Ascending aorta (tissue), 2 donors: ENCODE data around the gene AOPEP. TPM values are rescaled to one million over a fixed set of nuclear protein-coding genes. Genes with fewer than 3 reads are reported as not detected.

ENCODE experiments used
- DNase-seq, 2 donors: peaks; one replicate each; pipeline ENCODE4 v3.0.0-alpha.2; 2019; ENCODE audit warnings: low spot score in 2 of 2
- H3K27ac ChIP-seq, 2 donors: fragments of 200-600 bp; sonication (generic); one replicate each; pipeline ENCODE4 v1.5.1; 2016 to 2017; ENCODE audit warnings: mild to moderate bottlenecking in 1 of 2
- H3K27me3 ChIP-seq: fragments of 200-600 bp; sonication (generic); one replicate; pipeline ENCODE4 v1.5.1; 2017
- H3K36me3 ChIP-seq, 2 donors: fragments of 200-600 bp; sonication (generic); one replicate each; pipeline ENCODE4 v1.5.1; 2016
- H3K4me1 ChIP-seq, 2 donors: fragments of 200-600 bp; sonication (generic); one replicate each; pipeline ENCODE4 v1.5.1; 2016 to 2017; ENCODE audit warnings: mild to moderate bottlenecking in 1 of 2
- H3K4me3 ChIP-seq, 2 donors: fragments of 200-600 bp; sonication (generic); one replicate each; pipeline ENCODE4 v1.5.1; 2016 to 2017; ENCODE audit warnings: mild to moderate bottlenecking in 1 of 2
- H3K9me3 ChIP-seq, 2 donors: fragments of 200-600 bp; sonication (generic); one replicate each; pipeline ENCODE4 v1.5.1; 2016
- CTCF ChIP-seq, 3 experiments: fragments of 200-600 bp in 2 of 3; fragments of 450-650 bp in 1 of 3; sonication (generic) in 2 of 3; IDR thresholded peaks; one replicate each; pipeline ENCODE4 v1.5.1; 2016 to 2019; ENCODE audit warnings: antibody characterized with exemption in 3 of 3, mild to moderate bottlenecking in 1 of 3, moderate library complexity in 1 of 3
- intact Hi-C: fragments of 100-400 bp; cut with DNase I; formaldehyde crosslinking; loops from one replicate; pipeline ENCODE4 v1.15.1; 2023
- total RNA-seq: library from RNA; depleted of rRNA; stranded (reverse); fragments of >200 nt; gene quantifications from one replicate; pipeline ENCODE4 v1.1.0, GENCODE V29; 2016

The AOPEP gene
- total RNA-seq, 1 donor from 2014 or later, result 333 TPM

- no peaks in the 10 kb centered on the region for H3K27me3 ChIP-seq
- peak overlapping the region; percentile 91 to 97 for H3K27ac ChIP-seq
- intact Hi-C loops, result loop anchor here (1.0 to 2.0 kb wide), 3 partner anchors 22 to 72 kb away; no protein-coding TSS in a partner anchor
- no peaks in the 10 kb centered on the region for H3K36me3 ChIP-seq
- H3K4me1 ChIP-seq, result peaks cover 9 to 59% of the 10 kb centered on the region in 2 donors
- peak overlapping the region in 1 of 2 donors; percentile 28 for H3K4me3 ChIP-seq
- no peak for DNase-seq
- TF ChIP-seq CTCF (IDR thresholded peaks at IDR 0.05), result no peak
- no peaks in the 10 kb centered on the region for H3K9me3 ChIP-seq
Observed at GRCh38 chr9:94922691-94923107, 196.2 kb downstream of the AOPEP start.

GRCh38 chr9:94923326-94924089 lies 197.0 kb downstream of the AOPEP start:
- Histone ChIP-seq H3K4me3 (no peak overlapping the region), H3K9me3 (no peaks in the 10 kb centered on the region), H3K36me3 (no peaks in the 10 kb centered on the region), H3K27me3 (no peaks in the 10 kb centered on the region), H3K4me1 (peaks cover 9 to 55% of the 10 kb centered on the region in 2 donors), H3K27ac (peak overlapping the region; percentile 91 to 97)
- TF ChIP-seq CTCF (IDR thresholded peaks at IDR 0.05), result no peak
- no peak for DNase-seq
- intact Hi-C loops, result loop anchor here (2.0 kb wide), 2 partner anchors 23 to 71 kb away; no protein-coding TSS in a partner anchor

GRCh38 chr9:94925751-94926430 lies 199.4 kb downstream of the AOPEP start:
- Histone ChIP-seq H3K4me1 (peaks cover 0 to 38% of the 10 kb centered on the region in 2 donors), H3K36me3 (no peaks in the 10 kb centered on the region), H3K27me3 (no peaks in the 10 kb centered on the region), H3K4me3 (no peak overlapping the region), H3K27ac (peak overlapping the region; percentile 50 to 97), H3K9me3 (no peaks in the 10 kb centered on the region)
- no peak for TF ChIP-seq CTCF (IDR thresholded peaks at IDR 0.05)
- DNase-seq, result no peak
- intact Hi-C loops, result no loop called here

- no peaks in the 10 kb centered on the region for H3K36me3 ChIP-seq
- peaks cover 0 to 34% of the 10 kb centered on the region in 2 donors for H3K4me1 ChIP-seq
- intact Hi-C loops, result no loop called here
- no peaks in the 10 kb centered on the region for H3K27me3 ChIP-seq
- no peaks in the 10 kb centered on the region for H3K9me3 ChIP-seq
- DNase-seq, result no peak
- H3K27ac ChIP-seq, result peak overlapping the region; percentile 50 to 97
- no peak overlapping the region for H3K4me3 ChIP-seq
- TF ChIP-seq CTCF (IDR thresholded peaks at IDR 0.05), result no peak
Observed at GRCh38 chr9:94926431-94926800, 199.9 kb downstream of the AOPEP start.

- Histone ChIP-seq H3K4me3 (no peak overlapping the region), H3K27me3 (no peaks in the 10 kb centered on the region), H3K36me3 (no peaks in the 10 kb centered on the region), H3K4me1 (peaks cover 0 to 27% of the 10 kb centered on the region in 2 donors), H3K9me3 (no peaks in the 10 kb centered on the region), H3K27ac (peak overlapping the region in 1 of 2 donors; percentile 50)
- DNase-seq, result no peak
- no peak for TF ChIP-seq CTCF (IDR thresholded peaks at IDR 0.05)
- intact Hi-C loops, result no loop called here
Observed at GRCh38 chr9:94927048-94927761, 200.7 kb downstream of the AOPEP start.
